H9 (cell line): ENCODE measurements around the gene UGT1A6. TPM values are rescaled to one million over a fixed set of nuclear protein-coding genes. Genes with fewer than 3 reads are reported as not detected.

Experiments used
- DNase-seq: peaks from one replicate; pipeline ENCODE4 v3.0.0-alpha.2; 2017
- H2AFZ ChIP-seq: one replicate; pipeline ENCODE4 v1.6.1; 2013; ENCODE audit warnings: mild to moderate bottlenecking, low read length, control low read depth, moderate library complexity
- H2AK5ac ChIP-seq: 2 replicates; pipeline ENCODE4 v1.6.1; 2013; ENCODE audit warnings: low read length, control low read depth, mixed read lengths; ENCODE audit not compliant: insufficient read length
- H2BK120ac ChIP-seq: one replicate; pipeline ENCODE4 v1.6.1; 2013; ENCODE audit warnings: low read depth, mild to moderate bottlenecking, low read length, control low read depth, inconsistent platforms; ENCODE audit not compliant: poor library complexity, severe bottlenecking
- H2BK12ac ChIP-seq: 2 replicates; pipeline ENCODE4 v1.6.1; 2013; ENCODE audit warnings: low read length, control low read depth, mixed read lengths, low read depth; ENCODE audit not compliant: insufficient read length
- H2BK15ac ChIP-seq: 2 replicates; pipeline ENCODE4 v1.6.1; 2013; ENCODE audit warnings: low read depth, low read length, control low read depth
- H2BK20ac ChIP-seq: one replicate; pipeline ENCODE4 v1.6.1; 2013; ENCODE audit warnings: low read depth, mild to moderate bottlenecking, low read length, control low read depth, inconsistent platforms; ENCODE audit not compliant: poor library complexity, severe bottlenecking
- H2BK5ac ChIP-seq: 2 replicates; pipeline ENCODE4 v1.6.1; 2013; ENCODE audit warnings: low read length, control low read depth, mixed read lengths; ENCODE audit not compliant: insufficient read length
- H3K14ac ChIP-seq: 2 replicates; pipeline ENCODE4 v1.6.1; 2013; ENCODE audit warnings: low read length, control low read depth; ENCODE audit not compliant: insufficient read depth
- H3K18ac ChIP-seq: 2 replicates; pipeline ENCODE4 v1.6.1; 2013; ENCODE audit warnings: low read depth, mild to moderate bottlenecking, mixed read lengths, low read length, control low read depth; ENCODE audit not compliant: insufficient read length
- H3K23ac ChIP-seq: 2 replicates; pipeline ENCODE4 v1.6.1; 2013; ENCODE audit warnings: low read length, control low read depth, mixed read lengths, low read depth; ENCODE audit not compliant: insufficient read length
- H3K23me2 ChIP-seq: 2 replicates; pipeline ENCODE4 v1.6.1; 2013; ENCODE audit warnings: low read depth, mild to moderate bottlenecking, mixed read lengths, low read length, control low read depth; ENCODE audit not compliant: insufficient read length, poor library complexity, severe bottlenecking
- H3K27ac ChIP-seq: 2 replicates; pipeline ENCODE4 v1.5.1; 2013; ENCODE audit warnings: low read length, control low read depth, mixed read lengths, low read depth; ENCODE audit not compliant: insufficient read length
- H3K27me3 ChIP-seq: 2 replicates; pipeline ENCODE4 v1.6.1; 2013; ENCODE audit warnings: low read length, control low read depth, inconsistent platforms; ENCODE audit not compliant: insufficient read depth
- H3K4ac ChIP-seq: 2 replicates; pipeline ENCODE4 v1.6.1; 2013; ENCODE audit warnings: low read depth, mild to moderate bottlenecking, control low read depth, inconsistent platforms, low read length, moderate library complexity
- H3K4me1 ChIP-seq: 2 replicates; pipeline ENCODE4 v1.6.1; 2013; ENCODE audit warnings: low read length, control low read depth, inconsistent platforms; ENCODE audit not compliant: insufficient read depth
- H3K4me2 ChIP-seq: 2 replicates; pipeline ENCODE4 v1.6.1; 2013; ENCODE audit warnings: low read length, control low read depth, mixed read lengths; ENCODE audit not compliant: insufficient read length, insufficient read depth
- H3K56ac ChIP-seq: 2 replicates; pipeline ENCODE4 v1.6.1; 2013; ENCODE audit warnings: low read depth, mild to moderate bottlenecking, mixed read lengths, low read length, control low read depth; ENCODE audit not compliant: insufficient read length
- H3K79me1 ChIP-seq: 2 replicates; pipeline ENCODE4 v1.6.1; 2013; ENCODE audit warnings: low read depth, mild to moderate bottlenecking, moderate library complexity, low read length, control low read depth, inconsistent platforms; ENCODE audit not compliant: insufficient read depth, poor library complexity, severe bottlenecking
- H3K79me2 ChIP-seq: 2 replicates; pipeline ENCODE4 v1.6.1; 2013; ENCODE audit warnings: low read length, control low read depth, inconsistent platforms; ENCODE audit not compliant: insufficient read depth
- H3K9ac ChIP-seq: 2 replicates; pipeline ENCODE4 v1.6.1; 2013; ENCODE audit warnings: low read length, control low read depth, mixed read lengths; ENCODE audit not compliant: insufficient read length; ENCODE audit errors: extremely low read depth
- H3K9me3 ChIP-seq: one replicate; pipeline ENCODE4 v1.6.1; 2013; ENCODE audit warnings: low read depth, low read length, inconsistent platforms; ENCODE audit not compliant: control insufficient read depth
- H3T11ph ChIP-seq: one replicate; pipeline ENCODE4 v1.6.1; 2013; ENCODE audit warnings: mild to moderate bottlenecking, low read length, control low read depth, inconsistent platforms
- H4K20me1 ChIP-seq: one replicate; pipeline ENCODE4 v1.6.1; 2013; ENCODE audit not compliant: control insufficient read depth, insufficient read length, insufficient read depth
- H4K5ac ChIP-seq: 2 replicates; pipeline ENCODE4 v1.6.1; 2013; ENCODE audit warnings: low read depth, mild to moderate bottlenecking, mixed read lengths, low read length, control low read depth; ENCODE audit not compliant: insufficient read length
- H4K8ac ChIP-seq: replicated peaks from 2 replicates; pipeline ENCODE4 v1.6.1; 2013; ENCODE audit warnings: low read length, control low read depth, mixed read lengths, low read depth; ENCODE audit not compliant: insufficient read length
- H4K91ac ChIP-seq: 2 replicates; pipeline ENCODE4 v1.6.1; 2013; ENCODE audit warnings: low read depth, mild to moderate bottlenecking, moderate library complexity, mixed read lengths, low read length, control low read depth; ENCODE audit not compliant: insufficient read length
- H3K27ac Mint-ChIP-seq, 3 experiments: 2 replicates in 2 of 3; 3 replicates in 1 of 3; pipeline ENCODE4 v1.8.0; 2020 to 2021; ENCODE audit warnings: mixed read lengths in 3 of 3, mild to moderate bottlenecking in 1 of 3, moderate library complexity in 1 of 3
- H3K27me3 Mint-ChIP-seq: 2 replicates; pipeline ENCODE4 v1.8.0; 2021; ENCODE audit warnings: low read depth, mild to moderate bottlenecking, moderate library complexity, mixed read lengths
- H3K36me3 Mint-ChIP-seq, 3 experiments: 2 replicates in 2 of 3; 3 replicates in 1 of 3; pipeline ENCODE4 v1.8.0; 2020 to 2021; ENCODE audit warnings: low read depth in 3 of 3, mixed read lengths in 3 of 3; ENCODE audit not compliant: insufficient read depth in 1 of 3
- H3K4me1 Mint-ChIP-seq, 2 experiments: 2 replicates each; pipeline ENCODE4 v1.8.0; 2020; ENCODE audit warnings: mixed read lengths in 2 of 2
- H3K4me3 Mint-ChIP-seq, 2 experiments: 2 replicates in 1 of 2; 3 replicates in 1 of 2; pipeline ENCODE4 v1.8.0; 2020 to 2021; ENCODE audit warnings: mild to moderate bottlenecking in 2 of 2, mixed read lengths in 2 of 2, moderate library complexity in 1 of 2
- H3K9me3 Mint-ChIP-seq, 2 experiments: 2 replicates in 1 of 2; 3 replicates in 1 of 2; pipeline ENCODE4 v1.8.0; 2020; ENCODE audit warnings: mild to moderate bottlenecking in 2 of 2, mixed read lengths in 2 of 2, moderate library complexity in 1 of 2
- CTCF ChIP-seq: fragments of 200-600 bp; sonication (generic); conservative IDR thresholded peaks from 3 replicates; pipeline ENCODE4 v1.8.0; 2021; ENCODE audit warnings: antibody characterized with exemption, mild to moderate bottlenecking
- WGBS: extraction: QIAGEN DNeasy Blood & Tissue Kit; methylation state at CpG from one replicate; pipeline ENCODE4 v1.1.7; 2013; ENCODE audit warnings: missing lambda C conversion rate, low lambda C conversion rate, mixed read lengths; ENCODE audit not compliant: insufficient read length; ENCODE audit errors: extremely low coverage; 5-methylcytosine and 5-hydroxymethylcytosine counted together
- total RNA-seq: library from RNA; stranded (reverse); gene quantifications from 2 replicates; pipeline ENCODE4 v1.2.1, GENCODE V29; 2021

Gene UGT1A6
- total RNA-seq, 1 experiment from 2014 or later, result not detected

GRCh38 chr2:233789554-233789953, 96.9 kb downstream of the UGT1A6 start:
- H3K9ac ChIP-seq, result no peak overlapping the region
- no peak for TF ChIP-seq CTCF

More at GRCh38 chr2:233789554-233789953, 96.9 kb downstream of the UGT1A6 start:
- Histone ChIP-seq H3K18ac (no peak overlapping the region), H3K27ac (no peak overlapping the region), H2BK12ac (no peak overlapping the region), H2BK20ac (no peak overlapping the region), H2AK5ac (no peak overlapping the region), H2BK5ac (no peak overlapping the region), H3T11ph (no peak overlapping the region), H2BK15ac (no peak overlapping the region), H2BK120ac (no peak overlapping the region), H3K9me3 (no peaks in the 10 kb centered on the region), H3K23me2 (no peaks in the 10 kb centered on the region), H3K14ac (no peak overlapping the region; the same call in 1 of the 2 replicates), H3K4me2 (no peak overlapping the region), H4K20me1 (no peaks in the 10 kb centered on the region), H4K8ac (no peak overlapping the region), H4K91ac (no peak overlapping the region), H3K4me1 (no peaks in the 10 kb centered on the region), H3K56ac (no peak overlapping the region), H3K27me3 (no peaks in the 10 kb centered on the region), H3K79me2 (no peaks in the 10 kb centered on the region), H2AFZ (no peak overlapping the region), H3K4ac (no peak overlapping the region), H3K23ac (no peak overlapping the region), H4K5ac (no peak overlapping the region), H3K79me1 (no peaks in the 10 kb centered on the region)
- Mint-ChIP-seq H3K27ac (no peak overlapping the region), H3K4me3 (no peak overlapping the region), H3K4me1 (no peaks in the 10 kb centered on the region), H3K27me3 (peaks cover 10% of the 10 kb centered on the region), H3K9me3 (peaks cover 3 to 5% of the 10 kb centered on the region in 2 experiments; a peak in 2 of 5 replicates), H3K36me3 (no peaks in the 10 kb centered on the region; a peak in 1 of 7 replicates)
- WGBS, result no CpG with 5 or more reads among the region's 7 CpGs
- peak; percentile 23 for DNase-seq
